HG02981 (cell line): ENCODE data around the gene ZNF469.

Experiments used
- ATAC-seq: cut with Tn5 transposase; IDR thresholded peaks from one replicate; pipeline ENCODE4 v1.9.1; 2021; ENCODE audit warnings: mild to moderate bottlenecking, moderate library complexity; ENCODE audit not compliant: unreplicated experiment

Gene ZNF469

DNA sequence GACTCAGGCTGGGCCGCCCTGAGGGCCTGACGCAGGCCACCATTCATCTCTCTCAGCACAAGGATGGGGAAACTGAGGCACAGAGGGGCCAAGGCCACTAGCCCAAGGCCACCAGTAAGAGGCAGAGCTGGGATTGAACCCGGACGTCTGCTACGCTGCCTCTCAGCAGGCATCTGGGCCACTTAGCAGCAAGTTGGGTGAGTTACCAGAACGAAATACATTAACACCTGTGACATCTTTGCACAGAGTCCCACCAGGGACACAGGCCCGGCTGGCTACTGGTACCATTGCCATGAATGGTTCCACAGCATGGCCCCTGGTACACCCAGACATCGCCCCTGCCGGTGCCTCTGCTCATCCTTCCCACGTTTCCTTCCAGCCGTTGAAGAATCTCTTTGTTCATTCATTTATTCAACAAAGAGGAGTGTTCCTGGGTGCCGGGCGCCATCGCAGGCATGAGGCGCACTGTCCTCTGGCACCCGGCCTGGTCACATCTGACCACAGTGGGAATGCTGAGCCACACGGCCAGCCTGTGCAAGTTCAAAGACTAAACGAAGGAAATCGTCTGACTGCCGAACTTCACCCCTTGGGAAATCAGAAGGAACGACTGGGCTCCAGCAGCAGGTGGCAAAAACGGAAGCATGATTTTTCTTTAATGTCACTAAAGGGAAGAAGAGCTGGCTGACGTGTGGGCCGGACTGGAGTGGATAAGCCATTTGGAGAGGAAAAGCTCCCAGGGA, 7.4 kb upstream of the ZNF469 start:
- ATAC-seq, result no peak

DNA sequence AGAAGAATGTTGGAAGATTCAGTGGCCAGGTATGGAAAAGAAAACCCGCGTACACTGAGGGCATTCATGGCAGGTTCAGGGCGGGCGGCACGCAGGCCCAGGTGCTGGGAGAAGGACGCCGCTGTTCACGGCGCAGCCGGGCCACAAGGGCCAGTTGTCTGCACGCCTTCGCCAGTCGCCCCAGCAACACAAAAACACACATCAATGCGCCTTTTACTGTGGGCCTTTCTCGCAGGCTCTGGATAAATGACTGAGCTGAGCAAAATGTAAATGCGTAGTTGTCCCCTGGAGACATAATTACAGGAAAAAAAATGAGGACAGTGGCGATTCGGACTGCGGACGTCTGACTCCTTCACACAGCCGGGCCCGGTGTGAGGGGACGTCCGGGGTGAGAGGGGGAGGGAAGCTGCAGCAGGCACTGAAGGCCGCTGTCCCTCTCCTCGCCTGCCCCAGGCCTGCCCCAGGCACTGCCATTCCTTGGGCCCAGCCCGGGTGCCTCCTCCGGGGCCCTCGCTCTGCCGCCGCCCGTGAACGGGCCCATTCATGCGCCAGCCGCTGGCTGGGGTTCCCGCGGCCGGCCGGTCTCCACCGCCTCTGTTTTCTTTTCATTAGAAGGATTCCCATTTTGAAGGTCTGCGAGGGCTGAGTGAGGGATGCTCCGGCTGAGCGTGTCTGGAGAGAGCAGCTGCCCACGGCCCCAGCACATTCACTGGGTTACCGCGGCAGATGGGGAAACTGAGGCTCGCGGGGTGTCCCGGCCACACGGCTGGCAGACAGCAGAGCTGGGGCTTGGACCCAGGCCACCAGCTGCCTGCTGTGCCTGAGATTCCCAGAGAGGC, 6.5 kb upstream of the ZNF469 start:
- no peak for ATAC-seq

DNA sequence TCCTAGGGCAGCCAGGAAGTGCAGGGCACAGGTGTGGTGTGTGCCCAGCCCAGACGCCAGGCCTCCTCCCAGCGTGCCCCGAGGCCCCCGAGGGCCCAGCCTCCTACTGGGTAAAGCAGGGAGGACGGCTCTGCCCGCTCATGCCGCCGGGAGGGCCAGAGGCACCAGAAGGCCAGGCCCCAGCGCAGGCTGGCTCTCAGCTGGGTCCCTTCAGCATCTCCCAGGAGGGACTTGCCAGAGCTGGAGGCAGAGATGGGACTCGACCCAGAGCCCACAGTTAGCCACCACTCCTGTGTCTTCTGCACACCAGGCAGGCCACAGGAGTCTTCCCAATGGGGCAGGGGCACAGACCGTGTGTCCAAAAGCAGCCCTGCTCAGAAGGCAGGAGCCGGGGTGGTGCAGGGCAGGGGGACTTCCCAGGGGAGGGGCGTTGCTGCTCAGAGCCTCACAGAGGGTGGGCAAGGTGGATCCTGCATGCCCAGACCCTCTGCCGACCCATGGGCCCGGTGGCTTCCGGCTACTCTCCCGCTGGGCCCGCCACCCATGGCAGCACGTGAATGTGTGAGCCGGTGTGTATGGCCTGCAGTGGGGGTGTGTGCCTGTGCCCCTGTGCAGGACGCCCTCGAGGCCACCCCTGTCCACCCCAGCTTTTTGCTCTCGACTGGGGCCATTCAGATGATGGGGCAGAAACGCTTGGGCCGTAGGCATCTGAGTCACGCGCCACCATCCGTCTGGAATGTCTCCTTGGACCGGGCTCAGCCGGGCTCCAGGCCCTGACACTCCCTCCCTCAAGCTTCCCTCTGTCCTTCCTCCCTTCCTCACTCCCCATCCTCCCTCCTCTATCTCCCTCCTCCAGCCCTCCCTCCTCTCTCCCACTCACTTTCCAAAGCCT, 5.7 kb upstream of the ZNF469 start:
- no peak for ATAC-seq

- no peak for ATAC-seq
Observed at GRCh38 chr16:88377961-88378360, 4.8 kb upstream of the ZNF469 start.

DNA sequence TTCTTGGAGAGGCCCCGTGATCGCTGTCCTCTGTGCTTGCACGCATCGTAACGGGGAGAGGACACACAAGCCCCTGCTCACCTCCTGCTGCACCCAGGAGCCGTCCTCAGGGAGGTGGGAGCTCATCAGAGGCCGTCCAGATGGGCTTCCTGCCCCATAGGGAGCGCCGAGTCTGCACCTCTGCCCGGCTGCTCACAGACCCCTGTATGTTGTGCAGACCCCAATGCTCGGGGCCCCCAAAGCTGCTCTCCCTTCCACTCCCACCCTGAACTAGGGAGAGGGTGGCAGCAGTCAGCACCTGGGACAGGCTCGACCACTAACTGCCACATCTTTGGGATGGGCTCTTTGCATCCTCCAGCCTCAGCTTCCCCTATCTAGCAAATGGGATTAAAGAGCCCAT, 4.4 kb upstream of the ZNF469 start:
- ATAC-seq, result no peak

- no peak for ATAC-seq
Observed at GRCh38 chr16:88378836-88379693, 3.7 kb upstream of the ZNF469 start.

DNA sequence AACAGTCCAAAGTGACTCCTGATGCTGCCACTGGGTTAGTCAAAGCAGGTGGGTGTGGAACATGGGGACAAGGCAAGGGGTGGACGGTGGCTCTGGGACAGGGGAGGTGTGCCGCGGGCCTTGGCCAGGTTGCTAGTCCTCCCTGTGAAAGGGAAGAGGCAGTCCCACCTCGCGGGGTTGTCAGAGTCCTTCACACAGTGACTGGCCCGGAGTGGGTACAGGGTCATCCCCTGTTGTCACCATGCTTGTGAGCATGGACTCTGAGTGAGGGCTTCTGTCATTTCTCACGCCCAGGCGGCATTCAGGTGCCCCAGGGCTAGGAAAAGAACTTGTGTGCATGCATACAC, 3.1 kb upstream of the ZNF469 start:
- no peak for ATAC-seq

- no peak for ATAC-seq
Observed at GRCh38 chr16:88380099-88380498, 2.7 kb upstream of the ZNF469 start.

- no peak for ATAC-seq
Observed at GRCh38 chr16:88380619-88381018, 2.1 kb upstream of the ZNF469 start.

GRCh38 chr16:88381820-88382451, 823 bp upstream of the ZNF469 start:
- no peak for ATAC-seq

- ATAC-seq, result no peak
Observed at GRCh38 chr16:88383401-88384221, 852 bp downstream of the ZNF469 start.

- ATAC-seq, result no peak
Observed at GRCh38 chr16:88384222-88385111, 1.7 kb downstream of the ZNF469 start.

- ATAC-seq, result no peak
Observed at GRCh38 chr16:88385112-88385594, 2.4 kb downstream of the ZNF469 start.

DNA sequence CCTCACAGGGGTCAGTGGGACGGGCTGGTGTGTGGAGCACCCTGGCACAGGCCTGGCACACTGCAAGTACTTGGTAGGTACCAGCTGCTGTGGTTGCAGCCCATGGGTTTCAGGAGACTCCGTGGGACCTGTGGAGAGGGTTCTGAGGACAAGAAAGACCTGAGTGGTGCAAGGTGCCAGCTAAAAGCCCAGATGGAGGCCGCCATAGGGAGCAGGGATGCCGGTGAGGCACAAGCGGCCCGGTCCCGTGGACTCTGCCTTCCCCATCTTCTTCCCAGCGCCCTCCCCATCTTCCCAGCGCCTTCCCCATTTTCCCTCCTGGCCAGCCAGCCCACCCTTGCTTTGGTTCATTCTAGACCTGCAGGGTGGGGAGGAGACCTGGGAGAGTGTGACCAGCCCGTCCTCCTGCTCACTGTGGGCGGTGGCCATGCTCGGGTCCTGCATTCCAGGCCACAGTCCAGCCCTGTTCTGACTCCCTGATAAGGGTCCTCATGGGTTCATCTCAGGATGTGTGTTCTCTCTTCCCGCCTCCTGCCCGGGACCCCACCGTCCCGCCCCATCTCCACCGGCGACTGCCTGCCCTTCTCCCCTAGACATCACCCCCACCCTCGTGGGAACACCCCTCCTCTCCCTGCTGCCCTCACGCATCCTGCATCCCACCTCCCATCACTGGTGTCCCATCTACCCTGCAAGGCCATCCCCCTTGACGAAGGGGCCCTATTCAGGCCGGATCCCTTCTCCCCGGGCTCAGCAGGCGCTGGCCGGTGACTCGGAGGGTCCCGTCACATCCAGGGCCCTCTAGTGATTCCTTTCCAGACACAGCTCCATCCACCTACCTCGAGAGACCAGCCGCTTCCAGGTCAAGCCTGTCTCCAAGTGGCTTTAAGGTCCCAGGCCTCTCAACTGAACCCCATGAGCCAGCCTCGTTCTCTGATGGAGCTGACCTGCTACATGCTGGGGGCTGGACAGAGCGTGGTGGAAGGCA, 3.4 kb downstream of the ZNF469 start:
- ATAC-seq, result no peak

GRCh38 chr16:88387180-88387765, 4.5 kb downstream of the ZNF469 start:
- no peak for ATAC-seq

GRCh38 chr16:88387941-88388627, 5.3 kb downstream of the ZNF469 start:
- no peak for ATAC-seq
